Measurements from ENCODE around the gene WDR54.

Gene WDR54

DNA sequence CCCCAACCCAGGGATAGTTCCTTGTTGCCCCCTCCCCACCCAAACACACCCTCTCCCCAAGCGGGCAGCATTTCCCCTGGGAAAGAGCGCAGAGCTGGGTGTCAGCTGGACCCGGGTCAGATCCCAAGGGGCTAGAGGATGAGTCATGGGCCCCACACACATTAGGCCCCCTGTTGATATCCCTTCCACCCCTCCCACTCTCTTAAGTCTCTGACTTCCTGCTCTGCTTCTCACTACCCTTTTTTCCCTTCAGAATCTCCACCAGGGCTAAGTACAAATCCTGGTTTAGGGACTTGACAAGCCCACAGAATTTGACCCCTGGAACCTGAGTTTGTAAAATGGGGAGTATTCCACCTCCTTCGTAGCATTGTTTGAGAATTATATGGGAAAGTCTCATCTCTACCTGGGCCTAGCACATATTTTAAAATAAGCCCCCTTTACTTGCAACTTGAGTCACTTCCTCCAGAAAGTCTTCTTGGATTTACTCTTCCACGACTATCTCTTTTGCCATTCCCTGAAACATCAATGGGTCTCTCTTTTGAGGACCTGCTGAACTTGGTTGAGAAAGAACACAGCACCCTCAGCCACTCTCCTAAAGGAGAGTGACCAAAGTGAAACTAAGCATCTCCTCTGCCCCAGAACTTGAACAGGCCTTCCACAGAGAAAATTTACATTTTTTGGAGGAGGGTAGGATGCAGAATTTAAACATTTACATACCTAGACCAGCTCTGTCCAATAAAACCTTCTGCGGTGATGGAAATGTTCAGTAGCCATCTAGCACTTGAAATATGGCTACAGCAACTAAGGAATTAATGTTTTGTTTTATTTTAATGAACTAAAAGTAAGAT, 15.5 kb downstream of the WDR54 start:
- 0 out of 2 replicates have a peak, but pooled peaks have one; percentile 11 for TF ChIP-seq ZFHX2 (tag by site-specific recombination; conservative IDR thresholded peaks at IDR 0.05)
- TF ChIP-seq ZNF146 (tag by site-specific recombination; IDR thresholded peaks at IDR 0.05): no peak
- 0 out of 2 replicates have a peak, but pooled peaks have one; percentile 17 for TF ChIP-seq SCRT2 (tag by site-specific recombination; IDR thresholded peaks at IDR 0.05)
- Histone ChIP-seq H3K9me3 (ENCODE audit: control insufficient read depth, insufficient read depth, low read depth, low read length) (no peaks in the 10 kb centered on the region), H3K4me3 (ENCODE audit: low read depth, low read length) (no peak overlapping the region), H3K27ac (ENCODE audit: extremely low read depth, low read depth, low read length) (no peak overlapping the region), H3K36me3 (ENCODE audit: control insufficient read depth in 2 of 2, insufficient read depth in 1 of 2, low read length in 2 of 2) (peaks cover 0 to 49% of the 10 kb centered on the region in 2 experiments; a peak in 2 of 3 replicates), H3K4me1 (ENCODE audit: control insufficient read depth, insufficient read depth, low read length) (no peaks in the 10 kb centered on the region; the same call in 1 of the 2 replicates)
- ChIA-PET CTCF (no interaction called here), POLR2A (no interaction called here)

DNA sequence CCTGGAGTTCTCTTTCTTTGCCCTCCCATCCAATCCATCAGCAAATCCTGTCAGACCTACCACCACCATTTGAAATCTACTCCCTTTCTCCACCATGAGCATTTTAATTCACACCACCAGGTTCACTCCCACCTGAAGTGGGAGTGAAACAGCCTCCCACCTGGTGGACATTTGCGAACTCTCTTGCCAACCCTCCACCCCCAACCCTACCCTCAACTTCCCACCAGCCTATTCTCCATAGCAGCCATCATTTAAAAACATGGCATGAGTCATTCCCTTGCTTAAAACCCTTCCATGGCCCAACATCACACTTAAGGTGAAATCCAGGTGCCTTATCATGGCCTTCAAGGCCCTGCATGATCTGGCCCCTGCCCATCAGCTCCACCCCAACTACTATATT, 16.7 kb downstream of the WDR54 start:
- POLR2A ChIA-PET: interaction anchor here (0.9 kb wide), 1 partner anchor 17 kb away, joined by 3 read pairs; the partner anchor contains the start of gene INO80B
- no peak for TF ChIP-seq ZBTB48 (tag by site-specific recombination; IDR thresholded peaks at IDR 0.05)
- peak; percentile 88 for TF ChIP-seq EGR2 (tag by site-specific recombination; IDR thresholded peaks at IDR 0.05; ENCODE audit: low read depth)
- TF ChIP-seq, protein P1, sequence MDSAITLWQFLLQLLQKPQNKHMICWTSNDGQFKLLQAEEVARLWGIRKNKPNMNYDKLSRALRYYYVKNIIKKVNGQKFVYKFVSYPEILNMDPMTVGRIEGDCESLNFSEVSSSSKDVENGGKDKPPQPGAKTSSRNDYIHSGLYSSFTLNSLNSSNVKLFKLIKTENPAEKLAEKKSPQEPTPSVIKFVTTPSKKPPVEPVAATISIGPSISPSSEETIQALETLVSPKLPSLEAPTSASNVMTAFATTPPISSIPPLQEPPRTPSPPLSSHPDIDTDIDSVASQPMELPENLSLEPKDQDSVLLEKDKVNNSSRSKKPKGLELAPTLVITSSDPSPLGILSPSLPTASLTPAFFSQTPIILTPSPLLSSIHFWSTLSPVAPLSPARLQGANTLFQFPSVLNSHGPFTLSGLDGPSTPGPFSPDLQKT (IDR thresholded peaks at IDR 0.05; ENCODE audit: borderline replicate concordance, low read depth, low read length): no peak
- TF ChIP-seq ZNF473 (tag by site-specific recombination; IDR thresholded peaks at IDR 0.05): no peak
- TF ChIP-seq IKZF3 (tag by site-specific recombination; IDR thresholded peaks at IDR 0.05): no peak
- TF ChIP-seq ZFHX2 (tag by site-specific recombination; conservative IDR thresholded peaks at IDR 0.05): peak; percentile 81
- TF ChIP-seq ZNF558 (tag by site-specific recombination; IDR thresholded peaks at IDR 0.05): no peak
- no peak for TF ChIP-seq ZNF529 (tag by site-specific recombination; IDR thresholded peaks at IDR 0.05; ENCODE audit: insufficient replicate concordance)
- TF ChIP-seq ZNF292 (tag by site-specific recombination; IDR thresholded peaks at IDR 0.05; ENCODE audit: borderline replicate concordance, low read depth): no peak
- no peak for TF ChIP-seq SP2 (tag by site-specific recombination; IDR thresholded peaks at IDR 0.05)
- TF ChIP-seq, protein P2, sequence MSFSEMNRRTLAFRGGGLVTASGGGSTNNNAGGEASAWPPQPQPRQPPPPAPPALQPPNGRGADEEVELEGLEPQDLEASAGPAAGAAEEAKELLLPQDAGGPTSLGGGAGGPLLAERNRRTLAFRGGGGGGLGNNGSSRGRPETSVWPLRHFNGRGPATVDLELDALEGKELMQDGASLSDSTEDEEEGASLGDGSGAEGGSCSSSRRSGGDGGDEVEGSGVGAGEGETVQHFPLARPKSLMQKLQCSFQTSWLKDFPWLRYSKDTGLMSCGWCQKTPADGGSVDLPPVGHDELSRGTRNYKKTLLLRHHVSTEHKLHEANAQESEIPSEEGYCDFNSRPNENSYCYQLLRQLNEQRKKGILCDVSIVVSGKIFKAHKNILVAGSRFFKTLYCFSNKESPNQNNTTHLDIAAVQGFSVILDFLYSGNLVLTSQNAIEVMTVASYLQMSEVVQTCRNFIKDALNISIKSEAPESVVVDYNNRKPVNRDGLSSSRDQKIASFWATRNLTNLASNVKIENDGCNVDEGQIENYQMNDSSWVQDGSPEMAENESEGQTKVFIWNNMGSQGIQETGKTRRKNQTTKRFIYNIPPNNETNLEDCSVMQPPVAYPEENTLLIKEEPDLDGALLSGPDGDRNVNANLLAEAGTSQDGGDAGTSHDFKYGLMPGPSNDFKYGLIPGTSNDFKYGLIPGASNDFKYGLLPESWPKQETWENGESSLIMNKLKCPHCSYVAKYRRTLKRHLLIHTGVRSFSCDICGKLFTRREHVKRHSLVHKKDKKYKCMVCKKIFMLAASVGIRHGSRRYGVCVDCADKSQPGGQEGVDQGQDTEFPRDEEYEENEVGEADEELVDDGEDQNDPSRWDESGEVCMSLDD (tag by site-specific recombination; IDR thresholded peaks at IDR 0.05): no peak
- no peak for TF ChIP-seq HOXD13 (CRISPR knock-in tag; IDR thresholded peaks at IDR 0.05; ENCODE audit: borderline replicate concordance)
- H3K9me3 ChIP-seq (ENCODE audit: control insufficient read depth, insufficient read depth, low read depth, low read length): no peaks in the 10 kb centered on the region
- CTCF ChIA-PET: interaction anchor here (0.6 to 2.5 kb wide), 2 partner anchors 12 to 36 kb away, joined by 3 to 6 read pairs; no protein-coding TSS in a partner anchor
- H3K4me1 ChIP-seq (ENCODE audit: control insufficient read depth, insufficient read depth, low read length): no peaks in the 10 kb centered on the region; the same call in 1 of the 2 replicates
- H3K4me3 ChIP-seq (ENCODE audit: low read depth, low read length): no peak overlapping the region
- peaks cover 0 to 42% of the 10 kb centered on the region in 2 experiments; a peak in 2 of 3 replicates for H3K36me3 ChIP-seq (ENCODE audit: control insufficient read depth in 2 of 2, insufficient read depth in 1 of 2, low read length in 2 of 2)
- H3K27ac ChIP-seq (ENCODE audit: extremely low read depth, low read depth, low read length): no peak overlapping the region

DNA sequence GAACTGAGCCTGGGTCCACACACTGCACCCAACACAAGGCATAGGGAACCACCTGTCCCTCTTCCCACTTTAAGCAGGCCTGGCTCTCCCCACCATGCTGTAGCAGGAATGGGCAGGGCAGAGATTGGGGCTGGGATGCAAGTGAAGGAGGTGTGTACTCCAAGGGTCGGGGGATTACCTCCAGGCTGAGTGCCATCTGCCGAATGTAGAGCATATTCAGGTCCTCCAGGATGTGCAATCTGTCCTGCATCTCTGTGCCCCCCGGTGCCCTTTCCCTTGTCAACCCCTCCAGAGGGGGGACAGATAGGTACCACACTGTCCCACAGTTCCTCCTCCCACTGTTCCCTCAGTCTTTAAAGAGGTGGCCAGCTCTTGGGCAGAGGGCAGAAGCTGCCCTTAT, 17.8 kb downstream of the WDR54 start:
- peaks cover 0 to 42% of the 10 kb centered on the region in 2 experiments; a peak in 2 of 3 replicates for H3K36me3 ChIP-seq (ENCODE audit: control insufficient read depth in 2 of 2, insufficient read depth in 1 of 2, low read length in 2 of 2)
- ChIA-PET POLR2A (interaction anchor here (1.1 to 2.4 kb wide), 6 partner anchors 14 to 91 kb away, joined by 4 to 40 read pairs (median 11); partner anchors contain the start of genes AUP1, C2orf81, CCDC142 and HTRA2), CTCF (interaction anchor here (0.9 to 2.5 kb wide), 4 partner anchors 11 to 39 kb away, joined by 3 to 6 read pairs (median 4); no protein-coding TSS in a partner anchor)
- peaks cover 5% of the 10 kb centered on the region for H3K4me1 ChIP-seq (ENCODE audit: control insufficient read depth, insufficient read depth, low read length)
- no peaks in the 10 kb centered on the region for H3K9me3 ChIP-seq (ENCODE audit: control insufficient read depth, insufficient read depth, low read depth, low read length)
- no peak overlapping the region for H3K27ac ChIP-seq (ENCODE audit: extremely low read depth, low read depth, low read length)
- no peak overlapping the region for H3K4me3 ChIP-seq (ENCODE audit: low read depth, low read length)
- TF ChIP-seq ZFP41 (tag by site-specific recombination; IDR thresholded peaks at IDR 0.05; ENCODE audit: borderline replicate concordance) (no peak), ZIC2 (tag by site-specific recombination; IDR thresholded peaks at IDR 0.05) (no peak), SP7 (tag by site-specific recombination; IDR thresholded peaks at IDR 0.05) (no peak), ZNF624 (tag by site-specific recombination; IDR thresholded peaks at IDR 0.05) (no peak), ZNF24 (tag by site-specific recombination; IDR thresholded peaks at IDR 0.05) (no peak), ZNF623 (tag by site-specific recombination; IDR thresholded peaks at IDR 0.05) (no peak), ZNF747 (tag by site-specific recombination; IDR thresholded peaks at IDR 0.05) (no peak)
- TF ChIP-seq, protein P3, sequence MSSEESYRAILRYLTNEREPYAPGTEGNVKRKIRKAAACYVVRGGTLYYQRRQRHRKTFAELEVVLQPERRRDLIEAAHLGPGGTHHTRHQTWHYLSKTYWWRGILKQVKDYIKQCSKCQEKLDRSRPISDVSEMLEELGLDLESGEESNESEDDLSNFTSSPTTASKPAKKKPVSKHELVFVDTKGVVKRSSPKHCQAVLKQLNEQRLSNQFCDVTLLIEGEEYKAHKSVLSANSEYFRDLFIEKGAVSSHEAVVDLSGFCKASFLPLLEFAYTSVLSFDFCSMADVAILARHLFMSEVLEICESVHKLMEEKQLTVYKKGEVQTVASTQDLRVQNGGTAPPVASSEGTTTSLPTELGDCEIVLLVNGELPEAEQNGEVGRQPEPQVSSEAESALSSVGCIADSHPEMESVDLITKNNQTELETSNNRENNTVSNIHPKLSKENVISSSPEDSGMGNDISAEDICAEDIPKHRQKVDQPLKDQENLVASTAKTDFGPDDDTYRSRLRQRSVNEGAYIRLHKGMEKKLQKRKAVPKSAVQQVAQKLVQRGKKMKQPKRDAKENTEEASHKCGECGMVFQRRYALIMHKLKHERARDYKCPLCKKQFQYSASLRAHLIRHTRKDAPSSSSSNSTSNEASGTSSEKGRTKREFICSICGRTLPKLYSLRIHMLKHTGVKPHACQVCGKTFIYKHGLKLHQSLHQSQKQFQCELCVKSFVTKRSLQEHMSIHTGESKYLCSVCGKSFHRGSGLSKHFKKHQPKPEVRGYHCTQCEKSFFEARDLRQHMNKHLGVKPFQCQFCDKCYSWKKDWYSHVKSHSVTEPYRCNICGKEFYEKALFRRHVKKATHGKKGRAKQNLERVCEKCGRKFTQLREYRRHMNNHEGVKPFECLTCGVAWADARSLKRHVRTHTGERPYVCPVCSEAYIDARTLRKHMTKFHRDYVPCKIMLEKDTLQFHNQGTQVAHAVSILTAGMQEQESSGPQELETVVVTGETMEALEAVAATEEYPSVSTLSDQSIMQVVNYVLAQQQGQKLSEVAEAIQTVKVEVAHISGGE (tag by site-specific recombination; conservative IDR thresholded peaks at IDR 0.05; ENCODE audit: low read depth): no peak
